Measurements from ENCODE around the gene ELL2. TPM values are rescaled to one million over a fixed set of nuclear protein-coding genes. Genes with fewer than 3 reads are reported as not detected.

ELL2 gene
- total and polyA plus RNA-seq, 2 of the 13 experiments (the other 11 are each of a cell fraction or from before 2014, with no cell fraction given): 78.9 to 97.1 TPM

GRCh38 chr5:95976606-95977005 lies 15.0 kb upstream of the ELL2 start (continued):
- TF ChIP-seq ZNF276 (CRISPR knock-in tag; IDR thresholded peaks at IDR 0.05; ENCODE audit: low read depth) (no peak), CREBL2 (CRISPR knock-in tag; IDR thresholded peaks at IDR 0.05; ENCODE audit: borderline replicate concordance) (no peak), TRIM24 (CRISPR knock-in tag; IDR thresholded peaks at IDR 0.05) (no peak), CREB3 (CRISPR knock-in tag; IDR thresholded peaks at IDR 0.05) (no peak), KMT2B (CRISPR knock-in tag; IDR thresholded peaks at IDR 0.05) (no peak), REPIN1 (CRISPR knock-in tag; IDR thresholded peaks at IDR 0.05; ENCODE audit: borderline replicate concordance, low read depth) (no peak), ARID4A (CRISPR knock-in tag; IDR thresholded peaks at IDR 0.05; ENCODE audit: borderline replicate concordance) (no peak), ZNF670 (CRISPR knock-in tag; IDR thresholded peaks at IDR 0.05; ENCODE audit: borderline replicate concordance) (no peak), HMG20A (CRISPR knock-in tag; IDR thresholded peaks at IDR 0.05; ENCODE audit: borderline replicate concordance) (no peak), NCOA1 (CRISPR knock-in tag; IDR thresholded peaks at IDR 0.05) (no peak), FOXM1 (CRISPR knock-in tag; IDR thresholded peaks at IDR 0.05) (no peak), ATF1 (CRISPR knock-in tag; IDR thresholded peaks at IDR 0.05) (no peak)

Measured in HepG2 (cell line).